NCI-H446 treated with DMSO at 0.1 percent for 48 hours (cell line): ENCODE measurements around the gene MSI1.
"Not testable (repeated sequence)": the region's sequence is repeated elsewhere in the genome, so short reads cannot be mapped to it uniquely, and the experiment has no call there.

Source experiments
- DNase-seq: peaks from one replicate; lab custom pipeline; 2025; lab: John Stamatoyannopoulos, UW

The MSI1 gene

GRCh38 chr12:120356567-120357030 lies 12.4 kb downstream of the MSI1 start:
- DNase-seq: peak; percentile 26

GRCh38 chr12:120353556-120354317 lies 15.2 kb downstream of the MSI1 start:
- no peak for DNase-seq

- DNase-seq: no peak
Observed at GRCh38 chr12:120353136-120353535, 15.8 kb downstream of the MSI1 start.

- no peak for DNase-seq
Observed at GRCh38 chr12:120352117-120352516, 16.8 kb downstream of the MSI1 start.

GRCh38 chr12:120350576-120351350 lies 18.2 kb downstream of the MSI1 start:
- peak; percentile 60 for DNase-seq

- no peak for DNase-seq
Observed at GRCh38 chr12:120347766-120348165, 21.2 kb downstream of the MSI1 start.

- no peak for DNase-seq
Observed at GRCh38 chr12:120346681-120347080, 22.3 kb downstream of the MSI1 start.

GRCh38 chr12:120346031-120346430 lies 22.9 kb downstream of the MSI1 start:
- no peak for DNase-seq

- no peak for DNase-seq
Observed at GRCh38 chr12:120343692-120344091, 25.3 kb downstream of the MSI1 start.

- no peak for DNase-seq
Observed at GRCh38 chr12:120343039-120343537, 25.9 kb downstream of the MSI1 start.

GRCh38 chr12:120342175-120343038 lies 26.6 kb downstream of the MSI1 start:
- no peak for DNase-seq

GRCh38 chr12:120339256-120339655 lies 29.7 kb downstream of the MSI1 start:
- no peak for DNase-seq

- DNase-seq: no peak
Observed at GRCh38 chr12:120337730-120338129, 31.2 kb downstream of the MSI1 start.

- not testable (repeated sequence) for DNase-seq
Observed at GRCh38 chr12:120336392-120336791, 32.6 kb downstream of the MSI1 start.

GRCh38 chr12:120335447-120335846 lies 33.5 kb downstream of the MSI1 start:
- DNase-seq: not testable (repeated sequence)

GRCh38 chr12:120332523-120332922 lies 36.4 kb downstream of the MSI1 start:
- DNase-seq: no peak

GRCh38 chr12:120332041-120332440 lies 36.9 kb downstream of the MSI1 start:
- DNase-seq: no peak

- DNase-seq: no peak
Observed at GRCh38 chr12:120331390-120331789, 37.6 kb downstream of the MSI1 start.

- DNase-seq: no peak
Observed at GRCh38 chr12:120328228-120328627, 40.7 kb downstream of the MSI1 start.

GRCh38 chr12:120327593-120327992 lies 41.4 kb downstream of the MSI1 start, which contains the start of gene PLA2G1B:
Gene PLA2G1B, minus strand, starts transcription at chr12:120327779. Its CDS starts 26 bp downstream, at chr12:120327753.
- DNase-seq: no peak

GRCh38 chr12:120324841-120325417 lies 44.0 kb downstream of the MSI1 start:
- DNase-seq: no peak

GRCh38 chr12:120323772-120324171 lies 45.2 kb downstream of the MSI1 start:
- DNase-seq: no peak
